ENCODE results near the gene TRANK1.
"Not testable (repeated sequence)": the region's sequence is repeated elsewhere in the genome, so short reads cannot be mapped to it uniquely, and the experiment has no call there.

The TRANK1 gene

DNA sequence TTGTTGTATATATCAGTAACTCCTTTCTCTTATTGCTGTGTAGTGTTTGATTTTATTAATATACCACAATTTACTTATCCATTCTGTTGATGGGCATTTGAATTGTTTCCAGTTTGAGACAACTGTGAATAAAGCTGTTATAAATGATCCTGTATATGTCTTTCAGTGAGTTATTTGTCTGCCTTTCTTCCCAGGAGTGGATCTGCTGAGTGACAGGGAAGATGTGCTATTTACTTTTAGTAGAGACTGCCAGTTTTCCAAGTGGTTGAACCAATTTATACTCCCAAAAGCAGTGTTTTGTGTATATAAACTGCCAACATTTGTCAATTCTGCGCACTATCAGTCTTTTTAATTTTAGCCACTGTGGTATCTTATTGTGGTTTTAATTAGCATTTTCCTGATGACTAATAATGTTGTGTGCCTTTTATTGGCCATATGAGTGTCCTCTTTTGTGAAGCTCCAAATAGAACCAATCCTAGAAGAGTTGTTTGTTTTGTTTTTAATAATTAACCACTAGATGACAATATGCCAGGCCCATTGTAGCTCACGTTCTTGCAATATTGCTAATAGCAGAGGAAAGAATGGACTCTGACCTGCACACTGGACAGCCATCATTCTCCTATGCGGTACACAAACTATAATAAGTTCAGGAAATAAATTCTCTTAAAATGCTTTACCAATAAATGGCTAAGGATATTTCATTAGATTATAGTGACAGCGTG is 25.3 kb downstream of the TRANK1 start:
- no peak for DNase-seq (ENCODE audit: low spot score)

- no peak for DNase-seq (ENCODE audit: low spot score)
Measured at GRCh38 chr3:36918050-36918449, 26.8 kb downstream of the TRANK1 start.

DNA sequence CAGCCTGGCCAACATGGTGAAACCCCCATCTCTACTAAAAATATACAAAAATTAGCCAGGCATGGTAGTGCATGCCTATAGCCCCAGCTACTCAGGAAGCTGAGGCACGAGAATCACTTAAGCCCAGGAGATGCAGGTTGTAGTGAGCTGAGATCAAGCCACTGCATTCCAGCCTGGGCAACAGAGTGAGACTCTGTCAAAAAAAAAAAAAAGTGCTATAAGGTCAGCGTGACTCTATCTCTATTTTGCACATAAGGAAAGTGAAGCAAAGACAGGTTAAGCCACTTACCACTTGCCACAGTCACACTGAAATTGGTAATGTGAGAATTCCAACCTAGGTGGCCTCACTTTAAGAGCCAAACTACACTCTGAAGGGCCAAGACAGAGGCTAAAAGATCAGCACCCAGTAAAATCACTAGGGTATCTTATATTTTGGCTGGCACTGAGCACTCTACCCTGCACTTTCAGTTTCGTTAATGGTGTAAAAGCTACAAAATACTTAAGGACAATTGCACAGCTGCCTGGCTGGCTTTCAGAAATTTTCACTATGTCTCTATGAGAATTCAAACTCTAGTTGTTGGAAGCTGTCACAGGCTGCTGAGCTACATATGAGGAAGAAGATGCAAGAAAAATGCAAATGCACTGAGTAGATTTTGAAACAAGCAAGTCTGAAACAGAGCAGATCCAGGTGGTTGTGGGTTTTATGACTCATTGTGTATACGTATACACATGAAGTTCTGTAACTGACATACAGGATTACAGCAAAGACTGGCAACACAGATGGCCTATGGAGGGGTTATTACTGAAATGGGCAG is 32.7 kb downstream of the TRANK1 start:
- DNase-seq (ENCODE audit: low spot score) = no peak

- DNase-seq (ENCODE audit: low spot score) = no peak
Measured at GRCh38 chr3:36909666-36910065, 35.2 kb downstream of the TRANK1 start.

DNA sequence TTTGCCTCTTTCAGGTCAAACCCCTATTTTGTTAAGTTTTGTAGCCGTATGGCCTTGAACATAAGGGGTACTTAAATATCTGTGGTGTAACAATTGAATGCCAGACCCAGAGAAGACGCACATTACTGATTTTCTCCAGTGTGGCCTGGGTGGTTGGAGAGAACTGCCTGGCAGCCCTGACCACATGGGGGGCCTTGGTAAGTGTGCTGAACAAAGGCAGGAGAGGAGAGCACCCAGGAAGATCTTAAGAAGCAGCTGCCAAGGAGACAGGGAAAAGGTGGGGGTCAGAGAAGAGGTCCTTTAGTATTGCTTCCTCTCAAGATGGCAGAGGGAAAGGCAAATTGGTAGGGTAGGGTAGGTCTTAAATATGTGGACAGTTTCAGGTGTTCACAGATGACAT is 35.7 kb downstream of the TRANK1 start:
- no peak for DNase-seq (ENCODE audit: low spot score)

DNA sequence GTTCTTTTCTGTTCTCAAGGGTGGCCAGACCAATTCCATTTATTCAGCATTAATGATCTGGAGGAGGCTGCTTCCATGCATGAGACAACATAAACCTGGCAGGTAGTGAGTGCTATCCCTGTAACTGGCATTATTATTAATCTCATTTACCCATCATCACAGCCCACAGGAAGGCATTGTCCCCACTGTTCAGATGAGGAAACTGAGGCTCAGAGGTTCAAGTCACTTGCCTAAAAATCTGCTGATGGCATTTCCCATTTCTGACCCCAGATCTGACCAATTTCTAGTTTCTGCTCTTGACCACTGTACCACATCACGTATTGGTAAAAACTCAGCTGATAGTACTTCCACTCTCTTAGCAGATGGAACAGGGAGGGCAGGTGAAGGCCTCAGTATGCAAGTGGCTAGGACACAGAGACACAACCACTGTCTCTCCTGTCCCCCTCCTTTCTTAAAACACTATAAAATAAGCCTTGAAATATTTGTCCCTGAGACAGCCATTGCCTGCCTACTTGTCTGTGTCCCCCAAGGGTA is 36.1 kb downstream of the TRANK1 start:
- no peak for DNase-seq (ENCODE audit: low spot score)

DNA sequence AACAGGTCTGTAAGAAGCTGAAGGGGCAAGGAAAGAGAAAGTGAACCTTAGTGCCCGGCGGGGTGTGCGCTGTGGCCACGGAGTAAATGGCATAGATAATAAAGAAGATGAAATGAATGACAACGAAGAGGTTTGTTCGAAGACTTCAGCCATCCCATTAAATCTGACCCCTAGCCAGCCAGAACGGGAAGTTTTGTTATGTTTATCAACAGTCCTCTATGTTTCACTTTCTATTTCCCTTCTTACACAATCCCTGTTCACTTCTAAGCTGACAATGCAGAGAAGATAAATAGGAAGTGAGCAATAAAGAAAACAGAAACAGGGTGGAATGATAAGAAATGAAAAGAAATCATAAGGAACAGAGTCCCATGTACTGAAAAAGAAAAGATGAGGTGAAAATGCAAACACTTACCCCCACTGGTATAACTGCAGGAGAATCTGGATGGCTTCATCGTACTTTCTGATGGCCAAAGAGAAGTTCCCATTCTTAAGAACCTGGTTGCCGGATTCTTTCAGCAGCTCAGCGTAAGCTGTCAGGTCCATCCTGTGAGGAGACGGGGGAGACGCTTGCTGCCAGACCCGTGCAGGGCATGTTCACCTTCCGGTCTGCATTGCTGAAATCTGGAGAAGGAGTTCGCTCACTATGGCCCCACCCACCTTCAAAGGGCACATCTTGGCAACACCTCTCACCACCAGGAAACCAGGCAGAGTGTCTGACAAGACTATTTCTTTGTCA is 36.8 kb downstream of the TRANK1 start:
- DNase-seq (ENCODE audit: low spot score) = no peak

DNA sequence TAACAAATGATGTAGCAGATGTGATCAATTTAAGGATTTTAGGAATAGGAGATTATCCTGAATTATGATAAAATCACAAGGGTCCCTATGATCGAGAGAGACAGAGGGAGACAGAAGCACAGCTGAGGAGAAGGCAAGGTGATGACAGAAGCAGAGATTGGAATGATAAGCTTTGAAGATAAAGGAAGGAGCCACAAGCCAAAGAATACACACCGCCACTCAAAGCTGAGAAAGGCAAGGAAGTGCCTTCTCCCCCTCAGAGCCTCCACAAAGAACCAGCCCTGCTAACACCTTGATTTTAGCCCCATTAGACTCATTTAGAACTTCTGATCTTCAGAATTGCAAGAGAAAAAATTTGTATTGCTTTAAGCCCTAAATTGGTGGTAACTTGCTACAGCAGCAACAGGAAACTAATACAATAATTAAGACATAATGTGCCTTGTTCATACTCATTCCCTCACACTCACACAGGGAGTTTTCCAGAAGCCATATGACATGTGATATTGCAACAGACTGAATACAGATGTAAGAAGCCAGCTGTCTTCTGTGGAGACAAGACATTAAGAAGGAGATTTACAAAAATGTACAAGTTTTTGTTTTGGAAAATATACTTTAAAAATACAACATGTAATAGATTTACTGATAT is 38.2 kb downstream of the TRANK1 start:
- no peak for DNase-seq (ENCODE audit: low spot score)

DNA sequence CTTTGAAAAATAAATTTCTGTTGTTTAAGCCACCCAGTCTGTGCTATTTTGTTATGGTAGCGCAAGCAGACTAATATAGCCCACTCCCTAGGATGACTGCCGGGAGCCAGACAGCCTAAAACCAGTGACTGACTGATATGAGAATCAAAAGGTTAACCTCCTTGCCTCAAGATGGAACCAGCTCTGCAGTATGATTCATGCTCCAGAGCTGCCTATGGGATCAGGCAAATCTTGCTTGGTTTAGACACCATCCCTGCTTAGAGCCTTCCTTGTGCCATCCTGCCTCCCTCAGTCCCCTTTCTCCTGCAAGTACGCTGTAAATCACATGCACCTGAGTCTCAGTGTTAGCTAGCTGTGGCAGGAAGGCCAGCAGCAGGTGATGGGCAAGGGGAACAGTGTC is 39.3 kb downstream of the TRANK1 start:
- no peak for DNase-seq (ENCODE audit: low spot score)

DNA sequence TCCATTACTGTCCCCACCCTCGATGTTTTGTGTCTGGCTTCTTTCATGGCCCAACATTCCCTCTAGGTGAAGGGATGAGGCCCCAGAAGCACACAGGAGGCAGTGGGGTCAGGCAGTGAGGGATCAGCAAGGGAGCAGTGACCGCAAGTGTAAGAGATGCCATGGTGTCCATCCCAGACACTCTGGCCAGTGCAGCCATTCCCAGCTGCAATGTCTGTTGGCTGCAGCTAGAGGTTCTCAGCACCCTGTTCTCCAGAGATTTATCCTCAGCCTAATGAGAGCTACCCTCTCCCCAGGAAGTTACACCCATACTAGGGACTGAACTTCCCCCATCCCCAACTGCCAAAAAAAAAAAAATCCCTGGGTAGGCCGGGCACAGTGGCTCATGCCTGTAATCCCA is 40.2 kb downstream of the TRANK1 start:
- DNase-seq (ENCODE audit: low spot score) = no peak

- not testable (repeated sequence) for DNase-seq (ENCODE audit: low spot score)
Measured at GRCh38 chr3:36904065-36904464, 40.8 kb downstream of the TRANK1 start.

- DNase-seq (ENCODE audit: low spot score) = no peak
Measured at GRCh38 chr3:36903119-36903882, 41.6 kb downstream of the TRANK1 start.

DNA sequence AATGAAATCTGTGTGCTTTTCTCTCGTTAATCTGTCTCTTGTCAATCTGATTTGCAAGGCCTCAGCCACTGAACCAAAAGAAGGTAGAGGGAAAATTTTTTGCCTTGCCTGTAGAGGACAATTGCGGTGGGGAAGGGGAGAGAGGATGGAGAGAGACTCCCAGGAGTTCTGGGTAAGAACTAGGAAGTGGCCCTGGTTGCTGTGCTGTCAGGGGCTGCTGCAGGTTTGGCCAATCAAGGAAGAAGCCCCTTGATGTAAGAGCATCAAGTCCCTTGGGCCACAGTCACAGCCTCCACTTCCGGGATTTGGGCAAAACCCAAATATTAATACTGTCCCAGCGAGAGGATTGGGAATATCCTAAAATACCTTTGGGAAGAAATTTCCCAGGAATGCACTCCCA is 43.3 kb downstream of the TRANK1 start:
- DNase-seq (ENCODE audit: low spot score) = no peak

- no peak for DNase-seq (ENCODE audit: low spot score)
Measured at GRCh38 chr3:36900474-36901443, 44.1 kb downstream of the TRANK1 start.

DNA sequence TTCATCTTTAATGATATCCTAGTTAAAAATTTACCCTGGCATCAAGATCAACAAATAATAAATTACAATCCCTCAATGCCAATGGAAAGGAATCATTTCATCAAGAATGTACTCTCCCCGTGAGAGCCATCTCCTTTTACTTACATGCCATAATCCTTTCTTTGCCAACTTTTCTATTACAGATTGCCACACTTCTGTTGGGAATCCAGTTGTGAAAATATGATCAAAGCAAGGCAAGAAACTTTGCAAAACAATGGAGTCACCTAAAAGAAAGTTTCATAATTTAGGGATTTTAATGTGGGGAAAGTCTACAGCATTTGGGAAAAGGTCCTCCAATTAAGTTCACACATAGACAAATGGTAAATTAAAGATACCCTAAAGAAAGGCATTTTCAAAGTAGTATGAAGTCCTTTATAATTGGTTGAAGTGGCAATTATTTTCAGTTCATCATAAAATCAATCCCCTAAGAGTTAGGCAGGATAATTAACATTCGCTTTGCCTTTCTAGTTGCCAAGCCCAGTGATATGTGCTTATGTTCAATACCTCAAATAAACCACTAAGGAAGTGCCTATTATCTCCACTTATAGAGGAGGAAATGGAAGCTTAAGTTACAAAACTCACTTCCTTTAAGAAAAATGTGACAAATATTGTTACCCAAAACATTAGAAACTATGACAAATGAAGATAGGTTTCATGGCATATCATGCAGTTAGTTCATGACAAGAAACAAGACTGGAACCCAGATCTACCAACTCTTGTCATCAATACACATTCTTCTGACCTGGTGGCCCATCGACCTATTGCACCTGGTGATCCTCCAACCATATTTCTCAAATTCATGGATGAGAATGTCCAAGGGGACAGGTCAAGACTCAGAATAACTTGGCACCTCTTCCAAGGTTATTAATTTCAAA is 49.1 kb downstream of the TRANK1 start:
- DNase-seq (ENCODE audit: low spot score) = no peak

DNA sequence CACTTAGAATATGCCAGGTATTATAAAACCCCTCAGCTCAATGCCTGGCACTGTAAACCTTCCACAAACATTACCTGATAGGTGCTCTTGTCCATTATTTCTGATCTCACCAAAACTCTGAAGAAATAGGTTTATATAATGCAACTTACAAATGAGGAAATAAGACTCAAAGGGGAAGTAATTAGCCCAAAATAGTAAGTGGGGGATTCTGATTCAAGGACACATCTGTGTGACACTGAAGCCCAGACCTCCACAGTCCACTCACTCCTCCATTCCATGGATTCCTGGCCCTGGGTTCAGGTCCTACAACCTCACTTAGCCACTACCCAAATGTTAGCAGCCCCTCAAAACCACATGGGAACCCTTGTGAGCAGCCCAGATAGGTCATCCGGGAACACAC is 49.9 kb downstream of the TRANK1 start:
- DNase-seq (ENCODE audit: low spot score) = no peak

DNA sequence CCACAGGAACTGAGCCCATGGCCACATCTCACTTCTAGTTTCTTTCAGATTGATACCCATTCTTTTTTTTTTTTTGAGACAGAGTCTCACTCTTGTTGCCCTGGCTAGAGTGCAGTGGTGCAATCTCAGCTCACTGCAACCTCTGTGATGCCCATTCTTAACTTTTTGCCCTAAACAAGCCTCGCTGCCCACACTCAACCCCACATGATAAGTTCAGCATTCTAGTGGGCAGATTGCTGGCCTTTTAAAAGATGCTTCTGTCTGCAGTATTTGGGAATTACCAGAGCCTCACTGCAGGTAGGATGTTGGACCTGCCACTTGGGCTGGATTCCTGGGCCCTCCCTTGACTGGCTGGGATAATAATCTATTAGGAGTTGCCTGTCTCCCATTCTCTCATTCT is 51.0 kb downstream of the TRANK1 start:
- no peak for DNase-seq (ENCODE audit: low spot score)

GRCh38 chr3:36893137-36893557 is 51.7 kb downstream of the TRANK1 start:
- DNase-seq (ENCODE audit: low spot score) = peak; percentile 36
